ENCODE data around the gene TMEM60. TPM values are rescaled to one million over a fixed set of nuclear protein-coding genes. Genes with fewer than 3 reads are reported as not detected.

The TMEM60 gene
- polyA plus RNA-seq, 1 donor (not counting 4 experiments of a cell fraction or from before 2014, with no cell fraction given), result 27.5 TPM

DNA sequence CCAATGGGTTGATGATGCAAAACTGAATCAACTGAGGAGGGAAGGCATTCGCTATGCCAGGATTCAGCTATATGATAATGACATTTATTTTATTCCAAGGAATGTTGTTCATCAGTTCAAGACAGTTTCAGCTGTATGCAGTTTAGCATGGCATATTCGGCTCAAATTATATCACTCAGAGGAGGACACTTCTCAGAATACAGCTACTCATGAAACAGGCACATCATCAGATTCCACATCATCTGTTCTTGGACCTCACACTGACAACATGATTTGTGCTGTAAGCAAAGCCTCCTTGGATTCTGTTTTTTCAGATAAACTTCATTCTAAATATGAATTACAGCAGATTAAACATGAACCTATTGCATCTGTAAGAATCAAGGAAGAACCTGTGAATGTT is 19.7 kb downstream of the TMEM60 start:
- no peaks in the 10 kb centered on the region for H3K27me3 ChIP-seq (ENCODE audit: control insufficient read depth, extremely low read depth, insufficient read depth, low read length)
- H2AFZ ChIP-seq (ENCODE audit: control insufficient read depth, low read length), result no peak overlapping the region
- H3K27ac ChIP-seq (ENCODE audit: control insufficient read depth, insufficient read depth, low read length), result no peak overlapping the region
- peaks cover 1 to 5% of the 10 kb centered on the region in 2 experiments for H3K36me3 ChIP-seq (ENCODE audit: control insufficient read depth in 2 of 2, extremely low read depth in 1 of 2, insufficient read depth in 2 of 2, low read length in 2 of 2)
- TF ChIP-seq EZH2 (IDR thresholded peaks at IDR 0.05; ENCODE audit: low read length) (no peak), CTCF (optimal IDR thresholded peaks at IDR 0.05 in 1 of 3, IDR thresholded peaks at IDR 0.05 in 1 of 3, conservative IDR thresholded peaks at IDR 0.05 in 1 of 3; ENCODE audit: extremely low read depth in 1 of 3, insufficient read depth in 2 of 3, low read length in 3 of 3) (no peak)
- no peak overlapping the region for H3K9ac ChIP-seq (ENCODE audit: control insufficient read depth, extremely low read depth, insufficient read depth, low read length)
- dilution Hi-C loops (cut with MboI; ENCODE audit: extremely low pct_ligation_motif_present, low sequenced_read_pairs), result no loop called here
- no peaks in the 10 kb centered on the region for H3K4me1 ChIP-seq (ENCODE audit: control insufficient read depth, extremely low read depth, insufficient read depth, low read length)
- no peaks in the 10 kb centered on the region for H3K79me2 ChIP-seq (ENCODE audit: control insufficient read depth, insufficient read depth, low read length)
- no peak overlapping the region for H3K4me3 ChIP-seq (ENCODE audit: control insufficient read depth in 2 of 3, extremely low read depth in 1 of 3, insufficient read depth in 2 of 3, low read depth in 1 of 3, low read length in 3 of 3)
- no peak for FAIRE-seq
- no peak overlapping the region for H3K4me2 ChIP-seq (ENCODE audit: control insufficient read depth, extremely low read depth, insufficient read depth, low read depth, low read length)
- no peak for DNase-seq (ENCODE audit: low read depth, low spot score)
- H3K9me3 ChIP-seq (ENCODE audit: control insufficient read depth, low read depth, low read length), result no peaks in the 10 kb centered on the region
- no peaks in the 10 kb centered on the region for H3K9me1 ChIP-seq (ENCODE audit: control insufficient read depth, extremely low read depth, insufficient read depth, low read length)
- no peaks in the 10 kb centered on the region for H4K20me1 ChIP-seq (ENCODE audit: control insufficient read depth, extremely low read depth, insufficient read depth, low read length)

DNA sequence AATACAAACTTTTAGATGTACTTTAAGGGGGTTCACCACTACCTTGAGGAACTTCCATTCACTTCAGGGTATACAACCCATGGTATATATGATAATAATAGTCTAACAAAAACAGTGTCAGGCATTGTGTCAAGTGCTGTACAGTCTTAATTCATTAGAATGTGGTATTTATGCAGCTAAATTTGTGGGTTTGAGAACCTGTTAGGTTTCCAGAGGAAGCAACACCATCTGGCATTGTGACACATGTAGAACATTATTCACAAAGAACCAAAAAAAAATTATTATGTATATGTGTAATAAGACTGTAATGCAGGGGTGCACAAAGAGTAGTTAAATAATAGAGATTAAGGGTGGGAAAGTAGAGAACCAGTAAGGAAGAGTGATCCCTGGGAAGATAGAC is 26.3 kb downstream of the TMEM60 start:
- H3K27me3 ChIP-seq (ENCODE audit: control insufficient read depth, extremely low read depth, insufficient read depth, low read length), result no peaks in the 10 kb centered on the region
- no peaks in the 10 kb centered on the region for H4K20me1 ChIP-seq (ENCODE audit: control insufficient read depth, extremely low read depth, insufficient read depth, low read length)
- H2AFZ ChIP-seq (ENCODE audit: control insufficient read depth, low read length), result no peak overlapping the region
- H3K79me2 ChIP-seq (ENCODE audit: control insufficient read depth, insufficient read depth, low read length), result no peaks in the 10 kb centered on the region
- no peaks in the 10 kb centered on the region for H3K9me3 ChIP-seq (ENCODE audit: control insufficient read depth, low read depth, low read length)
- FAIRE-seq (no peak), DNase-seq (ENCODE audit: low read depth, low spot score) (no peak)
- no peaks in the 10 kb centered on the region for H3K9me1 ChIP-seq (ENCODE audit: control insufficient read depth, extremely low read depth, insufficient read depth, low read length)
- no peak overlapping the region for H3K4me2 ChIP-seq (ENCODE audit: control insufficient read depth, extremely low read depth, insufficient read depth, low read depth, low read length)
- no peak overlapping the region for H3K9ac ChIP-seq (ENCODE audit: control insufficient read depth, extremely low read depth, insufficient read depth, low read length)
- H3K4me1 ChIP-seq (ENCODE audit: control insufficient read depth, extremely low read depth, insufficient read depth, low read length), result no peaks in the 10 kb centered on the region
- dilution Hi-C loops (cut with MboI; ENCODE audit: extremely low pct_ligation_motif_present, low sequenced_read_pairs), result no loop called here
- no peaks in the 10 kb centered on the region for H3K36me3 ChIP-seq (ENCODE audit: control insufficient read depth in 2 of 2, extremely low read depth in 1 of 2, insufficient read depth in 2 of 2, low read length in 2 of 2)
- no peak overlapping the region for H3K4me3 ChIP-seq (ENCODE audit: control insufficient read depth in 2 of 3, extremely low read depth in 1 of 3, insufficient read depth in 2 of 3, low read depth in 1 of 3, low read length in 3 of 3)
- TF ChIP-seq CTCF (optimal IDR thresholded peaks at IDR 0.05 in 1 of 3, IDR thresholded peaks at IDR 0.05 in 1 of 3, conservative IDR thresholded peaks at IDR 0.05 in 1 of 3; ENCODE audit: extremely low read depth in 1 of 3, insufficient read depth in 2 of 3, low read length in 3 of 3) (no peak), EZH2 (IDR thresholded peaks at IDR 0.05; ENCODE audit: low read length) (no peak)
- no peak overlapping the region for H3K27ac ChIP-seq (ENCODE audit: control insufficient read depth, insufficient read depth, low read length)
